GM10248 (cell line): ENCODE measurements around the gene ZSCAN20.

ENCODE experiments used
- CTCF ChIA-PET: fragments of 300-600 bp; sonication (Branson Sonifier 250); formaldehyde crosslinking; extraction: SDS; loops from one replicate; lab custom pipeline; 2021; ENCODE audit warnings: antibody characterized with exemption; lab: Yijun Ruan, JAX
- POLR2A ChIA-PET: fragments of 350-650 bp; sonication (Branson Sonifier 250); formaldehyde crosslinking; extraction: SDS; loops from one replicate; lab custom pipeline; 2020; ENCODE audit warnings: antibody characterized with exemption; lab: Yijun Ruan, JAX
- DNase-seq: peaks from one replicate; pipeline ENCODE4 v3.0.0; 2012; ENCODE audit errors: extremely low spot score
- CTCF ChIP-seq: IDR thresholded peaks from 2 replicates; pipeline ENCODE4 v1.5.1; 2012; ENCODE audit warnings: mild to moderate bottlenecking, low read depth; ENCODE audit errors: extremely low read depth, missing control alignments, control extremely low read depth

The ZSCAN20 gene

GRCh38 chr1:33524586-33524985 is 52.1 kb downstream of the ZSCAN20 start:
- CTCF ChIA-PET: no interaction called here
- no peak for TF ChIP-seq CTCF
- POLR2A ChIA-PET: no interaction called here
- no peak for DNase-seq

GRCh38 chr1:33527934-33528333 is 55.5 kb downstream of the ZSCAN20 start:
- no peak for TF ChIP-seq CTCF
- CTCF ChIA-PET: interaction anchor here (0.8 kb wide), 1 partner anchor 29 kb away, joined by 3 read pairs; no protein-coding TSS in a partner anchor
- POLR2A ChIA-PET: no interaction called here
- DNase-seq: no peak

GRCh38 chr1:33529957-33530356 is 57.5 kb downstream of the ZSCAN20 start:
- CTCF ChIA-PET: no interaction called here
- no peak for TF ChIP-seq CTCF
- POLR2A ChIA-PET: no interaction called here
- DNase-seq: no peak

GRCh38 chr1:33532250-33532649 is 59.8 kb downstream of the ZSCAN20 start:
- DNase-seq: no peak
- TF ChIP-seq CTCF: no peak
- POLR2A ChIA-PET: no interaction called here
- CTCF ChIA-PET: no interaction called here

GRCh38 chr1:33532936-33533335 is 60.5 kb downstream of the ZSCAN20 start:
- TF ChIP-seq CTCF: no peak
- POLR2A ChIA-PET: no interaction called here
- CTCF ChIA-PET: no interaction called here
- DNase-seq: no peak

GRCh38 chr1:33535334-33535733 is 62.9 kb downstream of the ZSCAN20 start:
- TF ChIP-seq CTCF: no peak
- POLR2A ChIA-PET: no interaction called here
- DNase-seq: no peak
- CTCF ChIA-PET: no interaction called here

- DNase-seq: no peak
- TF ChIP-seq CTCF: no peak
- ChIA-PET POLR2A (no interaction called here), CTCF (no interaction called here)
Observed at GRCh38 chr1:33537885-33538284, 65.4 kb downstream of the ZSCAN20 start.
